Left renal cortex interstitium (tissue), 4 donors: Measurements from ENCODE around the gene UTP11. TPM values are rescaled to one million over a fixed set of nuclear protein-coding genes. Genes with fewer than 3 reads are reported as not detected.

Experiments
- DNase-seq, 4 donors: peaks; one replicate each; pipeline ENCODE4 v3.0.0-alpha.2; 2013; ENCODE audit warnings: low read depth in 4 of 4, low spot score in 2 of 4, missing footprints in 1 of 4
- polyA plus RNA-seq, 4 donors: library from polyadenylated mRNA; unstranded; fragments of 120-200 nt; gene quantifications; one replicate each; pipeline ENCODE4 v1.2.1, GENCODE V29; 2013; ENCODE audit not compliant: insufficient read length in 4 of 4

UTP11 gene
- polyA plus RNA-seq, 4 donors = 36.9 to 43.1 (median 42.3) TPM

GRCh38 chr1:38000529-38001455 lies 11.7 kb upstream of the UTP11 start:
- no peak for DNase-seq

GRCh38 chr1:38003261-38004250 lies 9.0 kb upstream of the UTP11 start:
- no peak for DNase-seq

- no peak for DNase-seq
Measured at GRCh38 chr1:38004284-38005108, 8.0 kb upstream of the UTP11 start.

- DNase-seq = no peak
Measured at GRCh38 chr1:38005195-38006007, 7.1 kb upstream of the UTP11 start, which contains the start of gene FHL3. FHL3 (minus strand) TSS chr1:38005514; CDS start chr1:37999412, 6,102 bp downstream.

GRCh38 chr1:38006008-38006828 lies 6.3 kb upstream of the UTP11 start:
- no peak for DNase-seq

GRCh38 chr1:38009088-38009840 lies 3.3 kb upstream of the UTP11 start:
- DNase-seq = no peak

GRCh38 chr1:38009841-38010180 lies 2.7 kb upstream of the UTP11 start:
- DNase-seq = no peak

GRCh38 chr1:38013227-38013622 lies 691 bp downstream of the UTP11 start:
- no peak for DNase-seq

- no peak for DNase-seq
Measured at GRCh38 chr1:38014171-38014570, 1.6 kb downstream of the UTP11 start.

GRCh38 chr1:38014724-38015424 lies 2.3 kb downstream of the UTP11 start:
- no peak for DNase-seq

GRCh38 chr1:38015978-38016725 lies 3.6 kb downstream of the UTP11 start:
- no peak for DNase-seq

GRCh38 chr1:38018864-38019343 lies 6.4 kb downstream of the UTP11 start:
- DNase-seq = no peak

GRCh38 chr1:38020396-38020795 lies 7.9 kb downstream of the UTP11 start:
- DNase-seq = no peak

GRCh38 chr1:38021969-38022368 lies 9.4 kb downstream of the UTP11 start:
- no peak for DNase-seq

- DNase-seq = no peak
Measured at GRCh38 chr1:38022810-38023209, 10.3 kb downstream of the UTP11 start.

GRCh38 chr1:38025233-38025632 lies 12.7 kb downstream of the UTP11 start:
- no peak for DNase-seq
